A549 (cell line): ENCODE measurements around the gene GRIN3A. TPM values are rescaled to one million over a fixed set of nuclear protein-coding genes. Genes with fewer than 3 reads are reported as not detected.

Source experiments
- ATAC-seq, 2 experiments: fragments of 200-7000 bp in 1 of 2; fragments of >200 bp in 1 of 2; cut with Nextera tagmentation in 1 of 2; cut with Tn5 transposase in 1 of 2; 3 replicates each; pipeline versions ENCODE4 v1.8.0 to v1.9.1; 2018 to 2020; ENCODE audit warnings: mild to moderate bottlenecking in 1 of 2, moderate library complexity in 1 of 2
- CTCF ChIA-PET: fragments of 300-600 bp; sonication (Branson Sonifier 250); formaldehyde crosslinking; extraction: SDS; loops from one replicate; lab custom pipeline; 2021; ENCODE audit warnings: antibody characterized with exemption, inconsistent platforms; lab: Yijun Ruan, JAX
- POLR2A ChIA-PET: fragments of 350-600 bp; formaldehyde crosslinking; extraction: SDS; loops from one replicate; lab custom pipeline; 2021; ENCODE audit warnings: antibody characterized with exemption, inconsistent platforms; lab: Yijun Ruan, JAX
- DNase-seq, 2 experiments: peaks; one replicate each; pipeline versions ENCODE4 v3.0.0 to v3.0.0-alpha.2; 2011 to 2016; ENCODE audit warnings: low read depth in 1 of 2, low spot score in 1 of 2
- FAIRE-seq: peaks from 2 replicates; lab custom pipeline; 2011; peaks lifted over from hg19 to GRCh38; lab: Jason Lieb, UNC
- H3K27ac ChIP-seq, 2 experiments: fragments of >200 bp; sonication (Bioruptor Twin); formaldehyde crosslinking; 3 replicates each; pipeline ENCODE4 v1.5.1; 2016 to 2017
- H3K4me1 ChIP-seq: fragments of >200 bp; sonication (Bioruptor Twin); formaldehyde crosslinking; 3 replicates; pipeline ENCODE4 v1.6.1; 2016
- H3K4me2 ChIP-seq: fragments of >200 bp; sonication (Bioruptor Twin); formaldehyde crosslinking; 3 replicates; pipeline ENCODE4 v1.6.1; 2016
- H3K4me3 ChIP-seq: fragments of >200 bp; sonication (Bioruptor Twin); formaldehyde crosslinking; 3 replicates; pipeline ENCODE4 v1.5.1; 2016
- H3K9me3 ChIP-seq: fragments of >200 bp; sonication (Bioruptor Twin); formaldehyde crosslinking; 3 replicates; pipeline ENCODE4 v1.6.1; 2016
- BHLHE40 ChIP-seq: IDR thresholded peaks from 2 replicates; pipeline ENCODE4 v1.6.1; 2012; ENCODE audit warnings: low read depth, low read length, inconsistent platforms
- CHD2 ChIP-seq: fragments of 150-350 bp; IDR thresholded peaks from 2 replicates; pipeline ENCODE4 v1.6.1; 2014; ENCODE audit warnings: low read length; ENCODE audit not compliant: partially characterized antibody
- EHMT2 ChIP-seq: fragments of 200-600 bp; sonication (generic); IDR thresholded peaks from 2 replicates; pipeline ENCODE4 v1.6.1; 2016; ENCODE audit warnings: antibody characterized with exemption, low read depth, mild to moderate bottlenecking, moderate library complexity
- EP300 ChIP-seq, 2 experiments: fragments of >200 bp; sonication (Bioruptor Twin); formaldehyde crosslinking; IDR thresholded peaks; 2 replicates in 1 of 2; 3 replicates in 1 of 2; pipeline ENCODE4 v1.6.1; 2016 to 2017
- FOSB ChIP-seq: fragments of 250-450 bp; sonication (Bioruptor Pico); IDR thresholded peaks from 2 replicates; pipeline ENCODE4 v1.5.0; 2020; ENCODE audit warnings: mild to moderate bottlenecking, moderate library complexity
- HOXA7 ChIP-seq: fragments of 250-450 bp; sonication (Bioruptor Pico); IDR thresholded peaks from 2 replicates; pipeline ENCODE4 v1.5.0; 2020; ENCODE audit warnings: mild to moderate bottlenecking, moderate library complexity
- HOXB5 ChIP-seq: fragments of 250-450 bp; sonication (Bioruptor Pico); IDR thresholded peaks from 2 replicates; pipeline ENCODE4 v1.5.0; 2020; ENCODE audit warnings: mild to moderate bottlenecking, moderate library complexity
- JUN ChIP-seq, 2 experiments: fragments of >200 bp; sonication (Bioruptor Twin); formaldehyde crosslinking; IDR thresholded peaks; 2 replicates in 1 of 2; 3 replicates in 1 of 2; pipeline ENCODE4 v1.6.1; 2016 to 2017
- KDM1A ChIP-seq: fragments of 200-600 bp; sonication (generic); IDR thresholded peaks from 2 replicates; pipeline ENCODE4 v1.6.1; 2016; ENCODE audit warnings: low read depth, mild to moderate bottlenecking
- NPAS2 ChIP-seq: fragments of 250-450 bp; sonication (Bioruptor Pico); IDR thresholded peaks from 2 replicates; pipeline ENCODE4 v1.8.0; 2022; ENCODE audit warnings: mild to moderate bottlenecking, moderate library complexity, borderline replicate concordance
- POLR2A ChIP-seq: IDR thresholded peaks from 2 replicates; pipeline ENCODE4 v1.6.1; 2012; ENCODE audit warnings: mild to moderate bottlenecking, low read length
- RARB ChIP-seq: fragments of 250-450 bp; sonication (Bioruptor Pico); IDR thresholded peaks from 2 replicates; pipeline ENCODE4 v1.8.0; 2021; ENCODE audit warnings: mild to moderate bottlenecking, moderate library complexity
- RCOR1 ChIP-seq: fragments of 150-350 bp; IDR thresholded peaks from 2 replicates; pipeline ENCODE4 v1.6.1; 2014; ENCODE audit warnings: antibody characterized with exemption, low read length, low read depth
- ZC3H11A ChIP-seq: fragments of 450-650 bp; IDR thresholded peaks from 2 replicates; pipeline ENCODE4 v1.6.1; 2014; ENCODE audit warnings: antibody characterized with exemption, mild to moderate bottlenecking
- ZNF302 ChIP-seq: fragments of 250-450 bp; sonication (Bioruptor Pico); IDR thresholded peaks from 2 replicates; pipeline ENCODE4 v1.9.0; 2021; ENCODE audit warnings: inconsistent platforms, mild to moderate bottlenecking, moderate library complexity
- WGBS: methylation state at CpG from one replicate; pipeline ENCODE4 v1.1.6; 2017; ENCODE audit errors: missing lambda C conversion rate; 5-methylcytosine and 5-hydroxymethylcytosine counted together
- polyA plus RNA-seq, 4 experiments: library from polyadenylated mRNA; depleted of rRNA in 3 of 4; stranded (reverse); fragments of >200 nt; fragmentation: RNase III in 1 of 4; extraction: RNeasy Plus Mini Kit Qiagen cat#74134 plus additional on column Dnase treatment in 1 of 4; gene quantifications; 2 replicates in 3 of 4; 3 replicates in 1 of 4; pipeline ENCODE4 v1.2.3, GENCODE V29; 2011 to 2017
- TF ChIP-seq, protein P1 (sequence below): fragments of >200 bp; sonication (Bioruptor Twin); formaldehyde crosslinking; IDR thresholded peaks from 2 replicates; pipeline ENCODE4 v1.6.1; 2016
- TF ChIP-seq, protein P2 (sequence below): fragments of >200 bp; sonication (Bioruptor Twin); formaldehyde crosslinking; IDR thresholded peaks from 3 replicates; pipeline ENCODE4 v1.6.1; 2016
- TF ChIP-seq, protein P3 (sequence below): fragments of 250-450 bp; sonication (Bioruptor Pico); IDR thresholded peaks from 2 replicates; pipeline ENCODE4 v1.5.0; 2020; ENCODE audit warnings: low read depth, mild to moderate bottlenecking, moderate library complexity
- TF ChIP-seq, protein P4 (sequence below): fragments of 450-650 bp; IDR thresholded peaks from 2 replicates; pipeline ENCODE4 v1.6.1; 2014; ENCODE audit warnings: antibody characterized with exemption
- TF ChIP-seq, protein P5 (sequence below): IDR thresholded peaks from 2 replicates; pipeline ENCODE4 v1.6.1; 2012; ENCODE audit warnings: low read depth, borderline replicate concordance
- TF ChIP-seq, protein P6 (sequence below): fragments of 200-600 bp; sonication (generic); IDR thresholded peaks from 2 replicates; pipeline ENCODE4 v1.6.1; 2016; ENCODE audit warnings: antibody characterized with exemption, mild to moderate bottlenecking, moderate library complexity

The GRIN3A gene
- polyA plus RNA-seq, 2 of the 4 experiments (the other 2 are of a cell fraction), result not detected

DNA sequence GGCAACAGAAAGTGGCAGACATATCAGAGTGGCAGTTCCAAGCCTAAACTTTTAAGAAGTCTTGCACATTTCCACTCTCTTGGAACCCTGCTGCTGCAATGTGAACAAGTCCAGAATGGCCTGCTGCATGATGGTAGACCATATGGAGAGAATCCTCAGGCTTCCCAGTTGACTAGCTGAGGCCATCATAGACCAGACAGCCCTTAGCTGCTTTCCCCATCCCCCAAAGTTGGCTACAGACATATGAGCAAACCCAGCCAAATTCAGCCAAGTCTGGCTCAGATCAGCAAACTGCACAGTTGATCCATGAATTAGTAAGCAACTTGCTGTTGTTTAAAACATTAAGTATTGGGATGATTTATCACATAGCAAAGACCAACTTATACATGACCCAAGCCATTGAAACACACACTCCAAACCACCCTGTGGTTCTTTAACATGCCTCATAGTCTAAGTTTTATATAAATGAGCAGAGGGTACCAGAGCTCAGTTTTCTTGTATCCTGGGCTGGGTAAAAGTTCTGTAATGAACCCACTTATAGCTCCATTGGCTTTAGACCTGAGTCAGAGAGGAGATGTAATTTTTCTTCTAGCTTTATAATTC, 163.6 kb downstream of the GRIN3A start:
- Histone ChIP-seq H3K4me3 (no peak overlapping the region), H3K27ac (no peak overlapping the region), H3K4me2 (no peak overlapping the region), H3K4me1 (no peaks in the 10 kb centered on the region), H3K9me3 (no peaks in the 10 kb centered on the region)
- ChIA-PET CTCF (interaction anchor here (0.7 to 1.1 kb wide), 4 partner anchors 9 to 187 kb away, joined by 3 read pairs; no protein-coding TSS in a partner anchor), POLR2A (interaction anchor here (0.6 kb wide), 1 partner anchor 336 kb away, joined by 3 read pairs; no protein-coding TSS in a partner anchor)
- TF ChIP-seq NPAS2 (CRISPR knock-in tag) (no peak), FOSB (CRISPR knock-in tag) (no peak), HOXB5 (no peak), BHLHE40 (no peak), RCOR1 (no peak), JUN (IDR thresholded peaks at IDR 0.05) (no peak), EP300 (IDR thresholded peaks at IDR 0.05) (no peak), RARB (CRISPR knock-in tag) (no peak), CHD2 (no peak), EHMT2 (no peak)
- TF ChIP-seq, protein P1, sequence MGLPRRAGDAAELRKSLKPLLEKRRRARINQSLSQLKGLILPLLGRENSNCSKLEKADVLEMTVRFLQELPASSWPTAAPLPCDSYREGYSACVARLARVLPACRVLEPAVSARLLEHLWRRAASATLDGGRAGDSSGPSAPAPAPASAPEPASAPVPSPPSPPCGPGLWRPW, result no peak
- TF ChIP-seq, protein P2, sequence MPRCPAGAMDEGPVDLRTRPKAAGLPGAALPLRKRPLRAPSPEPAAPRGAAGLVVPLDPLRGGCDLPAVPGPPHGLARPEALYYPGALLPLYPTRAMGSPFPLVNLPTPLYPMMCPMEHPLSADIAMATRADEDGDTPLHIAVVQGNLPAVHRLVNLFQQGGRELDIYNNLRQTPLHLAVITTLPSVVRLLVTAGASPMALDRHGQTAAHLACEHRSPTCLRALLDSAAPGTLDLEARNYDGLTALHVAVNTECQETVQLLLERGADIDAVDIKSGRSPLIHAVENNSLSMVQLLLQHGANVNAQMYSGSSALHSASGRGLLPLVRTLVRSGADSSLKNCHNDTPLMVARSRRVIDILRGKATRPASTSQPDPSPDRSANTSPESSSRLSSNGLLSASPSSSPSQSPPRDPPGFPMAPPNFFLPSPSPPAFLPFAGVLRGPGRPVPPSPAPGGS, result no peak
- TF ChIP-seq, protein P3, sequence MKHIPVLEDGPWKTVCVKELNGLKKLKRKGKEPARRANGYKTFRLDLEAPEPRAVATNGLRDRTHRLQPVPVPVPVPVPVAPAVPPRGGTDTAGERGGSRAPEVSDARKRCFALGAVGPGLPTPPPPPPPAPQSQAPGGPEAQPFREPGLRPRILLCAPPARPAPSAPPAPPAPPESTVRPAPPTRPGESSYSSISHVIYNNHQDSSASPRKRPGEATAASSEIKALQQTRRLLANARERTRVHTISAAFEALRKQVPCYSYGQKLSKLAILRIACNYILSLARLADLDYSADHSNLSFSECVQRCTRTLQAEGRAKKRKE (CRISPR knock-in tag), result no peak
- TF ChIP-seq, protein P4, sequence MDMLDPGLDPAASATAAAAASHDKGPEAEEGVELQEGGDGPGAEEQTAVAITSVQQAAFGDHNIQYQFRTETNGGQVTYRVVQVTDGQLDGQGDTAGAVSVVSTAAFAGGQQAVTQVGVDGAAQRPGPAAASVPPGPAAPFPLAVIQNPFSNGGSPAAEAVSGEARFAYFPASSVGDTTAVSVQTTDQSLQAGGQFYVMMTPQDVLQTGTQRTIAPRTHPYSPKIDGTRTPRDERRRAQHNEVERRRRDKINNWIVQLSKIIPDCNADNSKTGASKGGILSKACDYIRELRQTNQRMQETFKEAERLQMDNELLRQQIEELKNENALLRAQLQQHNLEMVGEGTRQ, result no peak
- FAIRE-seq, result no peak
- no peak for ATAC-seq
- DNase-seq, result no peak

DNA sequence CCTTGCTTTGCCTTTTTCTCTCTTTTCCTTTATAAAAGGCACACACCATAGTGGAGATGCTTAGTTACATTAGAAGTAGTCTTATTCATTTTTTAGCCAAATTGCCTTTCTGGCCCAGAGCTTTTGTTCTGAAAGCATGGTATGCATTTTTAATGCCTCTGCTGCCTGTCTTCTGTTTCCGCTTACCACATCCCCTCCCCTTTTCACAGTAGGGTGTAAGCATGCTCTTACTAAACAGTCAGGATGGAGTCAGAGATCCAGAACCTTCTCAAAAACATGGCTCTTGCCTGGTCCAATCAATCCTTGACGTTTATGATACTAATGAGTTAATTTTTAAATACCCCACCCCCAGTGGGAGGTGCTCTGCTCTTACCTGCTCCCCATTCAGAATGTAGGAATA, 166.1 kb downstream of the GRIN3A start:
- no peaks in the 10 kb centered on the region for H3K9me3 ChIP-seq
- no peak overlapping the region for H3K4me3 ChIP-seq
- TF ChIP-seq, protein P4, result no peak
- H3K4me1 ChIP-seq, result no peaks in the 10 kb centered on the region
- 65% methylated on average over 2 of the region's 2 CpGs for WGBS
- FAIRE-seq, result no peak
- H3K27ac ChIP-seq, result no peak overlapping the region
- POLR2A ChIA-PET, result no interaction called here
- DNase-seq, result no peak
- CTCF ChIA-PET, result interaction anchor here (0.8 to 1.9 kb wide), 6 partner anchors 9 to 123 kb away, joined by 3 to 7 read pairs (median 5); no protein-coding TSS in a partner anchor
- no peak for ATAC-seq
- H3K4me2 ChIP-seq, result no peak overlapping the region

DNA sequence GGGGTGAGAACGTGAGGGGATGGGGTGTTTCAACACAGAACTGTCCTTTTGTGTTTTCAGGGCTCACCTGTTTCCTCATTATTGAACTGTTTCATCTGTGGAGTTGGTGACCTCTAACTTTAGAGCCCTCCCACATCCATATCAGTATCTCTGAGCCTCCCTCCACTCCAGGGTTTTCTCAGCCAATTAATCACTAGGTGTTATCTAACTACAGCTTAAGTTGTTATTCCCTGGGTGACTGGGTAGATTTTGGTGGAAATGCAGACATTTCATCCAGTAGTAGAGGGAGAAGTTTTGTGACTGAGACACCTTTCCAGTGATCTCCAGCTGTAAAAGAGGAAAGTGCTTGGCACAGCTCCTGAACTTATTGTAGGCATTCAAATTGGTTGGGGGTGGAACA, 167.3 kb downstream of the GRIN3A start:
- DNase-seq, result no peak
- Histone ChIP-seq H3K27ac (no peak overlapping the region), H3K4me1 (no peaks in the 10 kb centered on the region), H3K9me3 (no peaks in the 10 kb centered on the region), H3K4me3 (no peak overlapping the region), H3K4me2 (no peak overlapping the region)
- WGBS, result 95% methylated on average over 1 of the region's 1 CpG
- CTCF ChIA-PET, result interaction anchor here (0.5 to 1.8 kb wide), 3 partner anchors 9 to 122 kb away, joined by 3 to 6 read pairs (median 4); no protein-coding TSS in a partner anchor
- ATAC-seq, result no peak
- TF ChIP-seq, protein P5, sequence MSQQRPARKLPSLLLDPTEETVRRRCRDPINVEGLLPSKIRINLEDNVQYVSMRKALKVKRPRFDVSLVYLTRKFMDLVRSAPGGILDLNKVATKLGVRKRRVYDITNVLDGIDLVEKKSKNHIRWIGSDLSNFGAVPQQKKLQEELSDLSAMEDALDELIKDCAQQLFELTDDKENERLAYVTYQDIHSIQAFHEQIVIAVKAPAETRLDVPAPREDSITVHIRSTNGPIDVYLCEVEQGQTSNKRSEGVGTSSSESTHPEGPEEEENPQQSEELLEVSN, result no peak
- TF ChIP-seq KDM1A, result no peak
- TF ChIP-seq, protein P6, sequence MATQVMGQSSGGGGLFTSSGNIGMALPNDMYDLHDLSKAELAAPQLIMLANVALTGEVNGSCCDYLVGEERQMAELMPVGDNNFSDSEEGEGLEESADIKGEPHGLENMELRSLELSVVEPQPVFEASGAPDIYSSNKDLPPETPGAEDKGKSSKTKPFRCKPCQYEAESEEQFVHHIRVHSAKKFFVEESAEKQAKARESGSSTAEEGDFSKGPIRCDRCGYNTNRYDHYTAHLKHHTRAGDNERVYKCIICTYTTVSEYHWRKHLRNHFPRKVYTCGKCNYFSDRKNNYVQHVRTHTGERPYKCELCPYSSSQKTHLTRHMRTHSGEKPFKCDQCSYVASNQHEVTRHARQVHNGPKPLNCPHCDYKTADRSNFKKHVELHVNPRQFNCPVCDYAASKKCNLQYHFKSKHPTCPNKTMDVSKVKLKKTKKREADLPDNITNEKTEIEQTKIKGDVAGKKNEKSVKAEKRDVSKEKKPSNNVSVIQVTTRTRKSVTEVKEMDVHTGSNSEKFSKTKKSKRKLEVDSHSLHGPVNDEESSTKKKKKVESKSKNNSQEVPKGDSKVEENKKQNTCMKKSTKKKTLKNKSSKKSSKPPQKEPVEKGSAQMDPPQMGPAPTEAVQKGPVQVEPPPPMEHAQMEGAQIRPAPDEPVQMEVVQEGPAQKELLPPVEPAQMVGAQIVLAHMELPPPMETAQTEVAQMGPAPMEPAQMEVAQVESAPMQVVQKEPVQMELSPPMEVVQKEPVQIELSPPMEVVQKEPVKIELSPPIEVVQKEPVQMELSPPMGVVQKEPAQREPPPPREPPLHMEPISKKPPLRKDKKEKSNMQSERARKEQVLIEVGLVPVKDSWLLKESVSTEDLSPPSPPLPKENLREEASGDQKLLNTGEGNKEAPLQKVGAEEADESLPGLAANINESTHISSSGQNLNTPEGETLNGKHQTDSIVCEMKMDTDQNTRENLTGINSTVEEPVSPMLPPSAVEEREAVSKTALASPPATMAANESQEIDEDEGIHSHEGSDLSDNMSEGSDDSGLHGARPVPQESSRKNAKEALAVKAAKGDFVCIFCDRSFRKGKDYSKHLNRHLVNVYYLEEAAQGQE, result no peak
- no peak for TF ChIP-seq ZC3H11A
- TF ChIP-seq POLR2A, result no peak
- no peak for TF ChIP-seq FOSB (CRISPR knock-in tag)
- no peak for TF ChIP-seq ZNF302 (CRISPR knock-in tag)
- TF ChIP-seq HOXA7 (CRISPR knock-in tag), result no peak
- POLR2A ChIA-PET, result no interaction called here
- no peak for FAIRE-seq
